ENCODE measurements around the gene OTP. TPM values are rescaled to one million over a fixed set of nuclear protein-coding genes. Genes with fewer than 3 reads are reported as not detected.

OTP gene
- total RNA-seq = not detected in 2 replicates

- Mint-ChIP-seq H3K4me1 (ENCODE audit: low read depth) (peaks cover 13% of the 10 kb centered on the region), H3K36me3 (ENCODE audit: low read depth) (peaks cover 7% of the 10 kb centered on the region), H3K27ac (peak within 1 kb of the TSS; percentile 87), H3K9me3 (peaks cover 7% of the 10 kb centered on the region), H3K4me3 (peak within 1 kb of the TSS; percentile 5), H3K27me3 (ENCODE audit: insufficient read depth) (peaks cover 83% of the 10 kb centered on the region)
- DNase-seq (ENCODE audit: low spot score) = no peak
- intact Hi-C loops (cut with micrococcal nuclease) = loop anchor here (5.0 to 10.0 kb wide), 2 partner anchors 204 to 1553 kb away; partner anchors contain the start of gene SV2C
Measured at GRCh38 chr5:77637998-77638762, at the start of gene OTP. TSS of gene OTP (minus strand) at chr5:77638713. CDS start at chr5:77638549, 164 bp downstream.

DNA sequence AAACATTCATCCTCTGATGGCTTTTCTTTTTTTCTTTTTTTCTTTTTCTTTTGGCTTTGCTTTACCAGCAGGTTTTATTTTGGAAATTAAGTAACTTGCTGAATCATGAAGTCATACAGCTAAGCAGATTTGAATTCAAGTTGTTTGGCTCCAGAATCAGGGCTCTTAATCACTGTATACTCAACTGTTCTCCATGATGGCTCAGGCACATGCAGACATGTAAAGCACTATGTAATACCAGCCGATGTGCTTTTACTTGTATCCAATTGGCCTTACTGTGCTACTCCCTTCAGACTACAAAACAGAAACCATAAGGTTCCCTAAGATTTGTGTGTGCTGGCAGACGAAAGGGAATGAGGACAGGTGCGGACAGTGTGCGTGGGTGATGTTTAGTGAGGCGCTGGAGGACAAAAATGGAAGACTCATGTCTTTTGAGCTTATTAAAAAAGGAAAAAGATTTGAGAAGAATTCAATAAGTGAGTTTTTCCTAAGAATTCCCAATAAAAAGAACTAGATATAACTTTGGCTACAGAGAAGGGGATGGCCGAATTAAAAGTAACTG is 44.7 kb upstream of the OTP start:
- Mint-ChIP-seq H3K36me3 (ENCODE audit: low read depth) (peaks cover 4% of the 10 kb centered on the region), H3K9me3 (no peaks in the 10 kb centered on the region), H3K27ac (no peak overlapping the region), H3K27me3 (ENCODE audit: insufficient read depth) (no peaks in the 10 kb centered on the region), H3K4me1 (ENCODE audit: low read depth) (no peaks in the 10 kb centered on the region), H3K4me3 (no peak overlapping the region)
- no peak for DNase-seq (ENCODE audit: low spot score)
- intact Hi-C loops (cut with micrococcal nuclease) = no loop called here

- no peaks in the 10 kb centered on the region for H3K36me3 Mint-ChIP-seq (ENCODE audit: low read depth)
- no peaks in the 10 kb centered on the region for H3K4me1 Mint-ChIP-seq (ENCODE audit: low read depth)
Measured at GRCh38 chr5:77670526-77670925, 32.0 kb upstream of the OTP start.

DNA sequence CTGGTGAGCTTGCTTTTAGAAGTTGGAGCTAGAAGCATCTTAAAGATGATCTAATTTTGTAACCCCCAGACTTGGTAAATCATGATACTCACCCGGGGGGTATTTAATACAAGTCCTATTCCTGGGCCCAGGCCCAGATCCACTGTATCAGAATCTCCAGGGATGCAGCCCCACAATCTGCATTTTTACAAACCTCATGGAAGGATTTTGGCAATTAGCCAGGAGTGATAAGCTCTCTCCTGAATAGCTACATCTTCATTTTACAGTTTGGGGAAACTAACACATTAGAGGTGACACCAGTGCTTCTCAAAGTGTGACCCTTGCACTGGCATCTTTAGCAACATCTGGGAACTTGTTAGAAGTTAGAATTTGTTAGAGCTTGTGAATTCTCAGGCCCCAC is 31.2 kb upstream of the OTP start:
- Mint-ChIP-seq H3K9me3 (no peaks in the 10 kb centered on the region), H3K4me3 (no peak overlapping the region), H3K4me1 (ENCODE audit: low read depth) (no peaks in the 10 kb centered on the region), H3K27ac (no peak overlapping the region), H3K27me3 (ENCODE audit: insufficient read depth) (peaks cover 6% of the 10 kb centered on the region), H3K36me3 (ENCODE audit: low read depth) (no peaks in the 10 kb centered on the region)
- DNase-seq (ENCODE audit: low spot score) = no peak
- intact Hi-C loops (cut with micrococcal nuclease) = loop anchor here (10.0 kb wide), 1 partner anchor 105 kb away; the partner anchor contains the start of gene TBCA

More at GRCh38 chr5:77670526-77670925, 32.0 kb upstream of the OTP start:
- Mint-ChIP-seq H3K27ac (no peak overlapping the region), H3K27me3 (ENCODE audit: insufficient read depth) (peaks cover 6% of the 10 kb centered on the region), H3K4me3 (no peak overlapping the region), H3K9me3 (peaks cover 4% of the 10 kb centered on the region)
- intact Hi-C loops (cut with micrococcal nuclease) = no loop called here
- DNase-seq (ENCODE audit: low spot score) = no peak

DNA sequence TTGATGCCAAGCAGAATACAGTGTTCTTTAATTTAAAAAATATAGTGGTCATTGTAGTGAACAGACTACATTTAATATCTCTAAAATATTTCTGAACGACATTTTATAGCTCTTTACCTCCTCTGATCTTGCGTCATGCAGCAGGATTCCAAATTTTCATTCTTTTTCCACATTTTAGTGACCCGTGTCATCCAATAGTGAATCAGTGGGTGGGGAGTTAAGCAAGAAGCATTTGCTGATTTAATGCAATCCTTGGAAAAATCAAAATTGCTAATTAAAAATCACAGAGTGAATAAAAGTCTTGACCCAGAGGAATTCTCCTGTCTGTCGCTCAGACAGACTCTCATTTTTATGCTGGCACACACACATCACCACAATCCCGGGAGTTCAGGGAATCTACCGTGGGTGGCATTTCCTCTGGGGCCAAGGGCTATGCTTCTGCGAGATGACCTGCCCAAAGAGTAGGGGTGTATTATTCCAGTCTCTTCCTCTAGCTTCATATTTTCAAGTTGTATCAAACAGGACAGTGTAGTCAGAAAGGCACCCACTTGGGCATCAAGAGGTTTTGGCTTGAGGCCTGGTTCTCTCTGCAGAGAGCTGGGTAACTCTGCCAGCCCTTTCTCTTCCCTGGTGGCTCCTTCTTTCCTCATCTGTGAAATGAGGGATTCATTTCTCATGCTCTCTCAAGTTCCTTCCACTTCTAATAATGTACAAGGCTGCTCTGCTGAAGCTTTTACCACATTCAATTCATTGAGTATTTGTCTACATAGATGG is 24.8 kb upstream of the OTP start:
- intact Hi-C loops (cut with micrococcal nuclease) = loop anchor here (10.0 kb wide), 1 partner anchor 112 kb away; the partner anchor contains the start of gene TBCA
- no peak for DNase-seq (ENCODE audit: low spot score)
- H3K27me3 Mint-ChIP-seq (ENCODE audit: insufficient read depth) = no peaks in the 10 kb centered on the region

DNA sequence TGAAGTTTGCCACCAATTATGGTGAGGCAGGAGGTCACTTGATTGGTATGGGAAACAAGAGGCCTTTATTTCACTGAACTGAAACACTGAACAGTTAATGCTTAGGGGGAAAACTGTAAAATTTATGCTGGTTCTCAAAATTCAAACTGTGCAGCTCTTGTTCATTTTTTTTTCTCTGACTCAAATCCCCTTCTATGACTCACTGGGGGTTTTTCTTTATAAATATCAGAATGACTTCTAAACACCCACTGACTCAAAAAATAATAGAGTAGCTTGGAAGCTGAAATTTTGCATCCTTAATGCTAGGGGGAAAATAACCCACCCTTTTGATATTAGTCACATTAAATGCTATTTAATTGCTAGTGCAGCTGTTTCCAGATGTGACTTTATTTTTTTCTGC is 24.1 kb upstream of the OTP start:
- no peak for DNase-seq (ENCODE audit: low spot score)
- intact Hi-C loops (cut with micrococcal nuclease) = loop anchor here (10.0 kb wide), 1 partner anchor 112 kb away; the partner anchor contains the start of gene TBCA
- no peaks in the 10 kb centered on the region for H3K36me3 Mint-ChIP-seq (ENCODE audit: low read depth)
- no peaks in the 10 kb centered on the region for H3K9me3 Mint-ChIP-seq
- no peak overlapping the region for H3K4me3 Mint-ChIP-seq
- H3K27ac Mint-ChIP-seq = no peak overlapping the region
- H3K4me1 Mint-ChIP-seq (ENCODE audit: low read depth) = no peaks in the 10 kb centered on the region
- no peaks in the 10 kb centered on the region for H3K27me3 Mint-ChIP-seq (ENCODE audit: insufficient read depth)

More for the DNA sequence above, 24.8 kb upstream of the OTP start:
- Mint-ChIP-seq H3K27ac (no peak overlapping the region), H3K36me3 (ENCODE audit: low read depth) (no peaks in the 10 kb centered on the region), H3K4me1 (ENCODE audit: low read depth) (no peaks in the 10 kb centered on the region), H3K9me3 (no peaks in the 10 kb centered on the region), H3K4me3 (no peak overlapping the region)

- H3K4me3 Mint-ChIP-seq = no peak overlapping the region
- intact Hi-C loops (cut with micrococcal nuclease) = no loop called here
- H3K36me3 Mint-ChIP-seq (ENCODE audit: low read depth) = no peaks in the 10 kb centered on the region
- no peak overlapping the region for H3K27ac Mint-ChIP-seq
- no peak for DNase-seq (ENCODE audit: low spot score)
- H3K27me3 Mint-ChIP-seq (ENCODE audit: insufficient read depth) = peaks cover 14% of the 10 kb centered on the region
- H3K9me3 Mint-ChIP-seq = no peaks in the 10 kb centered on the region
- H3K4me1 Mint-ChIP-seq (ENCODE audit: low read depth) = no peaks in the 10 kb centered on the region
Measured at GRCh38 chr5:77658662-77659061, 20.1 kb upstream of the OTP start.

DNA sequence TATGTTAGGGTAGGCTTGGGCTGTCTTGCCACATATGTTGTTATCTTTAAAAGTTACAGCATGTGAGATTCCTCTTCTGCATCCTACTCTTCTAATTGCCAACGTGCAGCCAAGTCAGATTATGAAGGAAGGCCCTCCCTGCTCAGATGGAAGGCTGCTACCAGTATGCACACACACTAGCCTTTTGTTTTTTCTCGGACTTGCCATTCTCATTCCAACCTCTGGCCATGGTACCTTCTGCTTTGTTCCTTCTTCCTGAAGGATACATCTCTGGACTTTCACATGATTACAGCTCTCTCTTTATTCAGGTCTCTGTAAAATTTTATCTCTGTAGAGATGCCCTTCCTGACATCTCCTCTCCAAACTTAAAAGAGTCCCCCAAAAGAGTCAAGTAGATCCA is 12.8 kb upstream of the OTP start:
- no peaks in the 10 kb centered on the region for H3K4me1 Mint-ChIP-seq (ENCODE audit: low read depth)
- H3K27me3 Mint-ChIP-seq (ENCODE audit: insufficient read depth) = peaks cover 46% of the 10 kb centered on the region
- no peak for DNase-seq (ENCODE audit: low spot score)
- no peaks in the 10 kb centered on the region for H3K36me3 Mint-ChIP-seq (ENCODE audit: low read depth)
- H3K27ac Mint-ChIP-seq = no peak overlapping the region
- H3K4me3 Mint-ChIP-seq = no peak overlapping the region
- no peaks in the 10 kb centered on the region for H3K9me3 Mint-ChIP-seq
- intact Hi-C loops (cut with micrococcal nuclease) = no loop called here

GRCh38 chr5:77650686-77651085 is 12.2 kb upstream of the OTP start:
- H3K4me3 Mint-ChIP-seq = no peak overlapping the region
- no peaks in the 10 kb centered on the region for H3K36me3 Mint-ChIP-seq (ENCODE audit: low read depth)
- no peak overlapping the region for H3K27ac Mint-ChIP-seq
- H3K4me1 Mint-ChIP-seq (ENCODE audit: low read depth) = no peaks in the 10 kb centered on the region
- H3K9me3 Mint-ChIP-seq = no peaks in the 10 kb centered on the region
- peaks cover 46% of the 10 kb centered on the region for H3K27me3 Mint-ChIP-seq (ENCODE audit: insufficient read depth)
- intact Hi-C loops (cut with micrococcal nuclease) = no loop called here
- DNase-seq (ENCODE audit: low spot score) = no peak

- DNase-seq (ENCODE audit: low spot score) = no peak
- Mint-ChIP-seq H3K4me3 (no peak overlapping the region), H3K9me3 (no peaks in the 10 kb centered on the region), H3K27me3 (ENCODE audit: insufficient read depth) (peaks cover 49% of the 10 kb centered on the region), H3K36me3 (ENCODE audit: low read depth) (no peaks in the 10 kb centered on the region), H3K4me1 (ENCODE audit: low read depth) (peaks cover 3% of the 10 kb centered on the region), H3K27ac (no peak overlapping the region)
- intact Hi-C loops (cut with micrococcal nuclease) = loop anchor here (5.0 kb wide), 3 partner anchors 198 to 618 kb away; no protein-coding TSS in a partner anchor
Measured at GRCh38 chr5:77649776-77650175, 11.3 kb upstream of the OTP start.

- Mint-ChIP-seq H3K9me3 (no peaks in the 10 kb centered on the region), H3K4me1 (ENCODE audit: low read depth) (peaks cover 15% of the 10 kb centered on the region), H3K27ac (peak overlapping the region; percentile 40), H3K4me3 (no peak overlapping the region), H3K27me3 (ENCODE audit: insufficient read depth) (peaks cover 81% of the 10 kb centered on the region), H3K36me3 (ENCODE audit: low read depth) (peaks cover 3% of the 10 kb centered on the region)
- intact Hi-C loops (cut with micrococcal nuclease) = loop anchor here (2.0 to 5.0 kb wide), 4 partner anchors 201 to 621 kb away; no protein-coding TSS in a partner anchor
- no peak for DNase-seq (ENCODE audit: low spot score)
Measured at GRCh38 chr5:77645995-77646639, 7.6 kb upstream of the OTP start.

GRCh38 chr5:77645158-77645994 is 6.9 kb upstream of the OTP start:
- Mint-ChIP-seq H3K27ac (peak overlapping the region; percentile 0), H3K4me3 (peak overlapping the region; percentile 54), H3K4me1 (ENCODE audit: low read depth) (peaks cover 17% of the 10 kb centered on the region), H3K27me3 (ENCODE audit: insufficient read depth) (peaks cover 84% of the 10 kb centered on the region), H3K9me3 (no peaks in the 10 kb centered on the region), H3K36me3 (ENCODE audit: low read depth) (peaks cover 3% of the 10 kb centered on the region)
- DNase-seq (ENCODE audit: low spot score) = no peak
- intact Hi-C loops (cut with micrococcal nuclease) = loop anchor here (2.0 to 5.0 kb wide), 4 partner anchors 202 to 622 kb away; no protein-coding TSS in a partner anchor
